CD4-positive, alpha-beta T cell treated with Interleukin-6 at 100 ng/mL for 8 hours (primary cell): ENCODE results near the gene FANCG.

Experiments used
- DNase-seq: peaks from one replicate; pipeline ENCODE4 v3.0.0-alpha.2; 2020; ENCODE audit warnings: mixed read lengths, low spot score

Gene FANCG

DNA sequence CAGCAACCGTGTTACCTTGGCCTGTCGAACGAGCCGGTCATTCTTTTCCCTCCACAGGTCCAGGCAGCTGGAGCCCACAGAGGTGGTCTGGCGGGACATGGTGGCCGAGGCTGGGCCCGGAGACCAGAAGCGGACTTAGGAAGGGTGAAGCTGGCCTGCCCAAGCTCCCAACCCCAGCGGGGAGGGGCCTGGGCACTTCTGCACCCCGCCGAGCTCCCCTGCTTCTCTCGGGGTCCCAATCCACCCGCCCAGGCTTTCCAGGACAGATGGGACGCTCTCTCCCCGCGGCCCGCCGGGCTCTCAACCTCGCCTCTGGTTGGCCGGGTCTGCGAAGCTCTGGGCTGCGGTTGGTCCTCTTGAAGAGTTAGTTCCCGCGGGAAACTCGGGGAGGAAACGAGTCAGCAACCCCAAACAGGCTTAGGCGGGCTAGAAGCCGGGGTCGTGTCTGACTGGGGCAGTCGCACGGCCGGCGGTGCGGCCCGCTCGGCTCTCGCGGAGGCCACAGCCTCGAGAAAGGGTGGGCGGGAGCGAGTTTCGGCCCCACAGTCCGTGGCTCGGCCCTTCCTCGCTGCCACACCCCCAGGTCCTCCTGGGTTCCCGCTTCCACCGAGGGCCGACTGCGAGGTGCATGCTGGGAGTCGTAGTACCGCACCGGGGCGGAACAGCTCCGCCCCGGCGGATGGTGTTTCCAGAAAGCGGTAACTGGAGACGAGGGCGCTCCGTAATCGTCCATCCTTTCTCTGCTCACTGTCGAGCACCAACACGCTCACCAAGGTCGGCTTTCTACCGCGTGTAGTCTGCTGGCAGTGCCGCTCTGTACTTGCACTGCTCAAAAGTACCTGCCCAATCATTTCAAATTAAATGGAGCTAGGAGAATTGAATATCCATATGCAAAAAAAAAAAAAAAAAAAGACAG, at the start of gene FANCG:
TSS of gene FANCG (minus strand) at position 517 of the 916 bp plus-strand sequence. CDS start at position 99, 418 bp downstream.
- peak; percentile 79 for DNase-seq

DNA sequence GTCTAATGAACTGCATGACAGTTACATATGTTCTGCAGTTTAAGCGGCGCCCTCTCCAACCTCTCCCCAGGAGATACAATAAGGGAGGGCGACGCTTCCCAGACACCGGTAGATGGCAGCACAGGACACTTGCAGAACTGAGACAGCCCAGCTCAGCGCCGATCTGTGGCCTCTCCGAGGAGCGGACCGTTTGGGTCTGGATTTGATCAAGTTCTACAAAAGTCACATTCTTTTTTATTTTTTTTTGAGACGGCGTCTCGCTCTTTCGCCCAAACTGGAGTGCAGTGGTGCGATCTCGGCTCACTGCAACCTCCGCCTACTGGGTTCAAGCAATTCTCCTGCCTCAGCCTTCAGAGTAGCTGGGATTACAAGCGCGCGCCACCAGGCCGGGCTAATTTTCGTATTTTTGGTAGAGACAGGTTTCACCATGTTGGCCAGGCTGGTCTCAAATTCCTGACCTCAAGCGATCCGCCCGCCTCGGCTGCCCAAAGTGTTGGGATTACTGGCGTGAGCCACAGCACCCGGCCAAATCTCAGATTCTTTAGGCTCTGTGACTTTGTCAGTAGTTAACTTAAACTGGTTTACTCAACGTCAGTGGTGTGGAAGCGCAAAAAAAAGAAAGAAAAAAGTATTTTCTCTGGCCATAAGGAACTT, 37.3 kb upstream of the FANCG start:
- DNase-seq = peak; percentile 90

GRCh38 chr9:35116539-35116897, 36.8 kb upstream of the FANCG start:
- no peak for DNase-seq

- peak; percentile 92 for DNase-seq
Measured at GRCh38 chr9:35115680-35116538, 36.2 kb upstream of the FANCG start, which contains the start of gene ATOSB. Gene ATOSB, minus strand, starts transcription at chr9:35115862. Its CDS starts 7,588 bp downstream, at chr9:35108274.

DNA sequence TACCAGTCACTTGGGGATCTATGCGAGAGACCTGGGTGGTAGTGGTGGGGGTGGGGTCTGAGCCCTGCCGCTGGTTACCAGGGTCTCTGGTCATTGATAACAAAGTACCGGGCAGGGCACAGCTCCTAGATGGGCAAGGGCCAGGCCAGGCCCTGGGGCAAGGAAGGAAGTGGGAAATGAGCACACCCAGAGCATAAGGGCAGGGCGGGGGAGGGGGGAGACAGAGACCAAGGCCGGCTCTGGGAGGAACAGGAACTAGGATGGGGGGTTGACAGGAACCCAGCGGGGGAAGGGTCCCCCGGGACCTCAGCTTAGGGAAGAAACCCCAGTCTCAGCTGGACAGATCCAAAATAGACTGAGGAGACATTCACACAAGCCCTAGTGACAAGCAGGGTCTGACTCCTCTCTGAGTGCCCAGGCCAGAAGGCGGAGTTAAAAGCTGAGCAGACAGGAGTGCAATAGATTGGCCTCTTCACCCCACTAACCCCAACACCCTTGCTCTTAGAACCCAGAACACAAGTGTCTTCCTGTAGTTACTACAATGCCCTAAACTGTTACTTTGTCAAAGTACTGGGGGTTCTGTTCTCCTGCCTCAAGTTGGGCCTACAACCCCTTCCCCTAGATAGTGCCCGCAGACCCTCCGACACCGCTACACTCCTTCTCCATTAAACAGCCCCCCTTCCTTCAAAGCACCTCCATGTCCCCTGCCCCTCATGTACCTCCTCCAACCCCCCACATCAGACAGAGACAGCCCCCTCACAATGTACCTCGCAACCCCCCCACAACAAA, 35.3 kb upstream of the FANCG start:
- peak; percentile 27 for DNase-seq

- DNase-seq = peak; percentile 76
Measured at GRCh38 chr9:35114113-35114839, 34.5 kb upstream of the FANCG start.

DNA sequence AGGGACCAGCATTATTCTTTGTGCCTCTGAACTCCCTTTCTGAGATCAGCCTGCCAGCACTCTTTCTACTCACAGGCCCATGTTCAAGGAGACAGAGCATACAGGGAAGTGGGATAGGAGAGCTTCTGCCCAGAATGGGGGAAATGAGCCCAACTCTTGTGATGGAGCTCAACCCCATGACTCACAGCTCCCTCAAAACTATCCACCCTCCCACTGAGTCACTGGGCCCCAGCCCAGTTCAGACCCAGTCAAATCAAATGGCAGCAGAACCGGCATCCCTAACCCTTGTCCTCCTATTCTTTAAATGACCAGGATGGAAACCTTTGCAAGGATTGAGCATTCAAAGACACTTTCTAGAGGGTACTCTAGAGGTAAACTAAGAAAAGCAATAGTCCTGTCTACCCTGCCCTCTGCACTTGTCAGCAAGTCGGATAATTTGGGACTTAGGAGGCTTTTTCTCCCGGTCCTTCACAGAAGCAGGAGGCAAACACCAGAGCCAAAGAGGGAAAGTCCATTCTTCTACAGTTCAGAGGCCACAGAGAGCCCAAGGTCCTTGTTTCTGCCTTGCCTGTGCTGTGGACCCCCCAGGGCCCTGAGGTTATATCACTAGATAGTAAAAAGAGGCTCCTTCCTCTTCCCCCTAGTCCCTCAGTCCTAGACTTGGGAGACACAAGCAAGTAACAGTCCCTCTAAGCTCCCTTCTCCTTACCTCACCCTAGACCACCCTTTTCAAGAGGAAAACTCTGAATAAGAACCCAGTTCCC, 32.7 kb upstream of the FANCG start:
- DNase-seq = no peak

GRCh38 chr9:35111001-35111933, 31.5 kb upstream of the FANCG start:
- peak; percentile 97 for DNase-seq

DNA sequence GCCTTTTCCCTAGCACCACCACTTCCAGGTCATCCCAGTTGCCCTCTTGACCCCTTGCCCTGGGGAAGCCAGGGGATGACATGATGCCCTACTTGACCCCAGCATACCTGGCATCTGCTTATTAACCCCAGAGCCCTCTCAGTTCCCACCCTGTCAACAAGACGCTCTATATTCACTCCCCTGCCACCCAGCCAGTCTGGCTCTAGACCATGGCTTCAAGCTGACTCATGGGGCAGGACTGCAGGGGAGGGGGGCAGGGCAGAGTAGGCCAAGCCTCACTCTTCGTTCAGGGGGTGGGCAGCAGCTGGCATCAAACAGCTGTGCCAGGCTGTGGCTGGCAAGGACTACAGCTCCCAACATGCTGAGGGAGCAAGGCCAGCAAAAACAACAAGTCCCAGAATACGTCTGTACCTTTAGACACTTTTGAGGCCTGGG, 30.6 kb upstream of the FANCG start:
- DNase-seq = no peak

- DNase-seq = no peak
Measured at GRCh38 chr9:35108946-35109575, 29.3 kb upstream of the FANCG start.

- DNase-seq = no peak
Measured at GRCh38 chr9:35108461-35108860, 28.7 kb upstream of the FANCG start.

- no peak for DNase-seq
Measured at GRCh38 chr9:35107297-35108290, 27.9 kb upstream of the FANCG start.

GRCh38 chr9:35106343-35106730, 26.6 kb upstream of the FANCG start:
- no peak for DNase-seq

- no peak for DNase-seq
Measured at GRCh38 chr9:35105571-35106342, 26.0 kb upstream of the FANCG start.

GRCh38 chr9:35105126-35105525, 25.4 kb upstream of the FANCG start:
- DNase-seq = no peak

- no peak for DNase-seq
Measured at GRCh38 chr9:35104586-35104985, 24.8 kb upstream of the FANCG start.
